Activated CD8-positive, alpha-beta memory T cell treated with anti-CD3 and anti-CD28 coated beads for 24 hours (primary cell): ENCODE data around the gene PDIK1L.

Experiments
- DNase-seq: peaks from one replicate; pipeline ENCODE4 v3.0.0-alpha.2; 2020

PDIK1L gene

GRCh38 chr1:26124418-26125331 lies 13.1 kb downstream of the PDIK1L start:
- DNase-seq: no peak

GRCh38 chr1:26125382-26125781 lies 13.8 kb downstream of the PDIK1L start:
- DNase-seq: no peak

GRCh38 chr1:26125946-26126320 lies 14.3 kb downstream of the PDIK1L start:
- no peak for DNase-seq

GRCh38 chr1:26126321-26127084 lies 14.9 kb downstream of the PDIK1L start:
- no peak for DNase-seq

- DNase-seq: no peak
These were observed 15.9 kb downstream of the PDIK1L start for GRCh38 chr1:26127235-26128163.

GRCh38 chr1:26129778-26130177 lies 18.2 kb downstream of the PDIK1L start:
- DNase-seq: no peak

- no peak for DNase-seq
These were observed 19.1 kb downstream of the PDIK1L start for GRCh38 chr1:26130695-26131094.

- DNase-seq: no peak
These were observed 20.7 kb downstream of the PDIK1L start for GRCh38 chr1:26132128-26132833.

GRCh38 chr1:26132834-26133167 lies 21.2 kb downstream of the PDIK1L start:
- DNase-seq: no peak

GRCh38 chr1:26134466-26134865 lies 22.8 kb downstream of the PDIK1L start:
- no peak for DNase-seq

- DNase-seq: no peak
These were observed 27.4 kb downstream of the PDIK1L start for GRCh38 chr1:26138974-26139558.

GRCh38 chr1:26142159-26142558 lies 30.5 kb downstream of the PDIK1L start:
- DNase-seq: peak; percentile 21

- DNase-seq: peak; percentile 87
These were observed 33.7 kb downstream of the PDIK1L start for GRCh38 chr1:26145041-26145959.

GRCh38 chr1:26145960-26146294 lies 34.3 kb downstream of the PDIK1L start:
- no peak for DNase-seq

GRCh38 chr1:26148887-26149286 lies 37.3 kb downstream of the PDIK1L start:
- peak; percentile 26 for DNase-seq

- DNase-seq: no peak
These were observed 42.4 kb downstream of the PDIK1L start for GRCh38 chr1:26153966-26154532.

- no peak for DNase-seq
These were observed 43.1 kb downstream of the PDIK1L start for GRCh38 chr1:26154750-26155149.

GRCh38 chr1:26155370-26156284 lies 44.0 kb downstream of the PDIK1L start:
- no peak for DNase-seq

- DNase-seq: no peak
These were observed 44.8 kb downstream of the PDIK1L start for GRCh38 chr1:26156285-26157038.
